HepG2 (cell line): ENCODE results near the gene CPNE1. TPM values are rescaled to one million over a fixed set of nuclear protein-coding genes. Genes with fewer than 3 reads are reported as not detected.
A peak's percentile ranks its signal among the peaks of the same experiment; 100 is the strongest.

Source experiments
- ATAC-seq: fragments of 200-7000 bp; cut with Tn5 transposase; 3 replicates; pipeline ENCODE4 v1.9.1; 2020; ENCODE audit warnings: mild to moderate bottlenecking, moderate library complexity
- BruUV-seq: library from RNA; stranded (reverse); fragments of 400-500 nt; replicated peaks from 2 replicates; lab custom pipeline; 2021; lab: Mats Ljungman, UMichigan
- CTCF ChIA-PET: fragments of 300-600 bp; formaldehyde crosslinking; extraction: SDS; loops from one replicate; lab custom pipeline; 2021; ENCODE audit warnings: low total read pairs, inconsistent platforms, low intra/inter-chr PET ratio; lab: Yijun Ruan, JAX
- POLR2A ChIA-PET: fragments of 350-600 bp; sonication (Branson Sonifier 250); formaldehyde crosslinking; loops from one replicate; lab custom pipeline; 2020; ENCODE audit warnings: antibody characterized with exemption, inconsistent platforms; lab: Yijun Ruan, JAX
- DNase-seq: peaks from one replicate; pipeline ENCODE4 v3.0.0-alpha.2; 2015; ENCODE audit warnings: low spot score
- FAIRE-seq: peaks from 3 replicates; lab custom pipeline; 2011; peaks lifted over from hg19 to GRCh38; lab: Jason Lieb, UNC
- H2AFZ ChIP-seq: one replicate; pipeline ENCODE4 v1.6.1; 2011; ENCODE audit warnings: low read length, inconsistent platforms
- H3K27ac ChIP-seq: fragments of 300-600 bp; 3 replicates; pipeline ENCODE4 v1.8.0; 2011; ENCODE audit warnings: mixed run types, mild to moderate bottlenecking, mixed read lengths, low read length, inconsistent platforms; ENCODE audit not compliant: insufficient read depth; ENCODE audit errors: extremely low read length
- H3K27me3 ChIP-seq, 2 experiments: fragments of 200-600 bp in 1 of 2; 2 replicates in 1 of 2; 3 replicates in 1 of 2; pipeline versions ENCODE4 v1.6.0 to v1.8.0; 2011; ENCODE audit warnings: low read length in 2 of 2, mild to moderate bottlenecking in 2 of 2, moderate library complexity in 2 of 2, inconsistent platforms in 1 of 2; ENCODE audit not compliant: insufficient read depth in 2 of 2, control insufficient read depth in 1 of 2
- H3K36me3 ChIP-seq, 2 experiments: fragments of 200-600 bp in 1 of 2; replicated peaks in 1 of 2; 2 replicates in 1 of 2; 3 replicates in 1 of 2; pipeline versions ENCODE4 v1.5.1 to v1.8.0; 2011; ENCODE audit warnings: low read length in 2 of 2, inconsistent platforms in 1 of 2; ENCODE audit not compliant: insufficient read depth in 2 of 2, control insufficient read depth in 1 of 2
- H3K4me1 ChIP-seq: 2 replicates; pipeline ENCODE4 v1.5.1; 2012; ENCODE audit warnings: low read length, inconsistent platforms; ENCODE audit not compliant: insufficient read depth
- H3K4me2 ChIP-seq: 2 replicates; pipeline ENCODE4 v1.6.0; 2011; ENCODE audit warnings: low read depth, low read length, inconsistent platforms
- H3K4me3 ChIP-seq, 3 experiments: fragments of 200-600 bp in 1 of 3; sonication (generic), shearing (Covaris generic) in 1 of 3; replicated peaks in 1 of 3; 2 replicates each; pipeline ENCODE4 v1.5.1; 2011 to 2016; ENCODE audit warnings: low read length in 3 of 3, inconsistent platforms in 2 of 3, low read depth in 2 of 3, mild to moderate bottlenecking in 2 of 3, control low read depth in 1 of 3, mixed read lengths in 1 of 3; ENCODE audit not compliant: insufficient read depth in 1 of 3
- H3K79me2 ChIP-seq: one replicate; pipeline ENCODE4 v1.6.1; 2011; ENCODE audit warnings: low read length, inconsistent platforms; ENCODE audit not compliant: insufficient read depth
- H3K9ac ChIP-seq: 2 replicates; pipeline ENCODE4 v1.6.0; 2011; ENCODE audit warnings: mild to moderate bottlenecking, low read depth, low read length, inconsistent platforms; ENCODE audit not compliant: insufficient read depth
- H3K9me3 ChIP-seq: 2 replicates; pipeline ENCODE4 v1.5.1; 2012; ENCODE audit warnings: mild to moderate bottlenecking, low read length
- H4K20me1 ChIP-seq: 2 replicates; pipeline ENCODE4 v1.6.0; 2011; ENCODE audit warnings: inconsistent platforms, mild to moderate bottlenecking, low read length, moderate library complexity; ENCODE audit not compliant: insufficient read depth
- AGO2 ChIP-seq: fragments of 200-400 bp; formaldehyde crosslinking; optimal IDR thresholded peaks from 2 replicates; pipeline ENCODE3; 2017; ENCODE audit warnings: mild to moderate bottlenecking, low read depth, low read length, moderate library complexity
- PCBP1 ChIP-seq: fragments of 200-400 bp; formaldehyde crosslinking; IDR thresholded peaks from 2 replicates; pipeline ENCODE4 v1.6.1; 2017; ENCODE audit warnings: mild to moderate bottlenecking, low read depth, low read length, borderline replicate concordance
- POLR2A ChIP-seq, 2 experiments: IDR thresholded peaks; 2 replicates each; pipeline ENCODE4 v1.6.1; 2011; ENCODE audit warnings: low read depth in 2 of 2, low read length in 2 of 2, mild to moderate bottlenecking in 1 of 2, moderate library complexity in 1 of 2; ENCODE audit not compliant: insufficient read depth in 1 of 2
- ZBTB8A ChIP-seq: sonication (generic); formaldehyde crosslinking; IDR thresholded peaks from 2 replicates; pipeline ENCODE4 v1.4.0; 2020; ENCODE audit warnings: mild to moderate bottlenecking, low read depth, missing genetic modification reagents, borderline replicate concordance
- ZFP37 ChIP-seq: sonication (generic); formaldehyde crosslinking; IDR thresholded peaks from 2 replicates; pipeline ENCODE4 v1.4.0; 2020; ENCODE audit warnings: missing genetic modification reagents, borderline replicate concordance
- ZNF10 ChIP-seq: sonication (generic); formaldehyde crosslinking; IDR thresholded peaks from 2 replicates; pipeline ENCODE4 v1.4.0; 2020; ENCODE audit warnings: mild to moderate bottlenecking, low read depth, missing genetic modification reagents, borderline replicate concordance
- ZNF343 ChIP-seq: sonication (generic); formaldehyde crosslinking; IDR thresholded peaks from 2 replicates; pipeline ENCODE4 v1.4.0; 2020; ENCODE audit warnings: mild to moderate bottlenecking, missing genetic modification reagents
- whole genome bisulfite sequencing: methylation state at CpG from one replicate; pipeline ENCODE4 v1.1.6; 2017; ENCODE audit warnings: low lambda C conversion rate; 5-methylcytosine and 5-hydroxymethylcytosine counted together
- in situ Hi-C: cut with HindIII; loops from 2 replicates; pipeline ENCODE4 v1.10.0; 2017; ENCODE audit warnings: low pct_unique_long_range_greater_than_20kb; ENCODE audit not compliant: extremely low pct_ligation_motif_present
- intact Hi-C: fragments of 100-400 bp; cut with micrococcal nuclease; formaldehyde crosslinking; loops from one replicate; pipeline ENCODE4 v1.10.0; 2022; ENCODE audit not compliant: unreplicated experiment
- polyA plus RNA-seq, 8 experiments: library from polyadenylated mRNA; depleted of rRNA in 3 of 8; stranded (reverse) in 7 of 8; unstranded in 1 of 8; fragments of >200 nt; fragmentation: Illumina TruSeq in 4 of 8; extraction: Trizol in 4 of 8; gene quantifications; 2 replicates each; pipeline versions ENCODE4 v1.2.1 to v1.2.3, GENCODE V29; 2011 to 2016; ENCODE audit warnings: low read depth in 4 of 8, missing spikeins in 1 of 8, mixed read lengths in 1 of 8; ENCODE audit not compliant: insufficient read depth in 1 of 8
- total RNA-seq, 5 experiments: library from RNA; depleted of rRNA; stranded (reverse); fragments of >200 nt; fragmentation: Illumina TruSeq; extraction: Trizol; gene quantifications; 2 replicates each; pipeline ENCODE4 v1.2.3, GENCODE V29; 2016; ENCODE audit warnings: low read depth in 1 of 5
- TF ChIP-seq, protein P1 (sequence below), 2 experiments: fragments of 450-650 bp in 1 of 2; sonication (generic) in 1 of 2; formaldehyde crosslinking; IDR thresholded peaks; 2 replicates each; pipeline versions ENCODE4 v1.5.0 to v1.8.0; 2020 to 2022; ENCODE audit warnings: mild to moderate bottlenecking in 1 of 2, missing genetic modification reagents in 1 of 2
- TF ChIP-seq, protein P2 (sequence below): sonication (generic); formaldehyde crosslinking; IDR thresholded peaks from one replicate; pipeline ENCODE4 v1.5.1; 2020; ENCODE audit warnings: mild to moderate bottlenecking, missing genetic modification reagents; ENCODE audit errors: not compliant biosample characterization

The CPNE1 gene
- total and polyA plus RNA-seq, 2 of the 13 experiments (the other 11 are each of a cell fraction or from before 2014, with no cell fraction given): 408 to 431 TPM

DNA sequence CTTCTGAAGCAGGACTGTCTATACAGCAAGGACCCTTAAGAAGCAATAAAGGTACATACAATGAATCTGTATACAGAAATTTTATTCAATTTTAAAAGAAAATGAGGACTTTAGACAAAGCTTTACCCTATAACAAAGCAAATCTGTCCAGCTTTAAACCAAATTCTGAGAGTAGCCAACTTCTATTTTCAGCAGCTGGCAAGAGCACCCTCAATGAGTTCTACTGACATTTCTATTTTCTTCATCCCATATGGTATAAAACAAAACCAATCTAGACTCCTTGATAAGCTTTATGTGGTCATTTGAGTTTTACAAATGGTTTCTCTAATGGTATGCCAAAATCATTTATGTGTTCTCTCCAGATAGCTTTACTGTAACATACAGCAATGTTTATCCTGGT, 12.7 kb downstream of the CPNE1 start:
- no peak overlapping the region for H3K4me3 ChIP-seq
- H3K4me1 ChIP-seq: peaks cover 6% of the 10 kb centered on the region; the same call in 1 of the 2 replicates
- H3K9ac ChIP-seq: no peak overlapping the region
- peaks cover 98% of the 10 kb centered on the region for H3K79me2 ChIP-seq
- in situ Hi-C loops (no loop called here), intact Hi-C loops (no loop called here)
- peaks cover 26 to 52% of the 10 kb centered on the region in 2 experiments for H3K36me3 ChIP-seq
- no peak for TF ChIP-seq ZBTB8A
- TF ChIP-seq, protein P1, sequence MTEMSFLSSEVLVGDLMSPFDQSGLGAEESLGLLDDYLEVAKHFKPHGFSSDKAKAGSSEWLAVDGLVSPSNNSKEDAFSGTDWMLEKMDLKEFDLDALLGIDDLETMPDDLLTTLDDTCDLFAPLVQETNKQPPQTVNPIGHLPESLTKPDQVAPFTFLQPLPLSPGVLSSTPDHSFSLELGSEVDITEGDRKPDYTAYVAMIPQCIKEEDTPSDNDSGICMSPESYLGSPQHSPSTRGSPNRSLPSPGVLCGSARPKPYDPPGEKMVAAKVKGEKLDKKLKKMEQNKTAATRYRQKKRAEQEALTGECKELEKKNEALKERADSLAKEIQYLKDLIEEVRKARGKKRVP (CRISPR knock-in tag; IDR thresholded peaks at IDR 0.05): 0 out of 4 replicates have a peak, but pooled peaks of 1 of the 2 experiments have one; percentile 10
- ChIA-PET CTCF (no interaction called here), POLR2A (interaction anchor here (0.7 to 1.2 kb wide), 3 partner anchors 12 to 90 kb away, joined by 3 to 6 read pairs (median 4); partner anchors contain the start of gene RBM39)
- no peak overlapping the region for H3K27ac ChIP-seq
- H3K27me3 ChIP-seq: no peaks in the 10 kb centered on the region
- H4K20me1 ChIP-seq: peaks cover 79% of the 10 kb centered on the region
- ATAC-seq: no peak
- no peak overlapping the region for H3K4me2 ChIP-seq
- H3K9me3 ChIP-seq: peaks cover 6% of the 10 kb centered on the region; the same call in 1 of the 2 replicates
- DNase-seq: no peak
- H2AFZ ChIP-seq: no peak overlapping the region
- FAIRE-seq: no peak
- no TSS peak for BruUV-seq

DNA sequence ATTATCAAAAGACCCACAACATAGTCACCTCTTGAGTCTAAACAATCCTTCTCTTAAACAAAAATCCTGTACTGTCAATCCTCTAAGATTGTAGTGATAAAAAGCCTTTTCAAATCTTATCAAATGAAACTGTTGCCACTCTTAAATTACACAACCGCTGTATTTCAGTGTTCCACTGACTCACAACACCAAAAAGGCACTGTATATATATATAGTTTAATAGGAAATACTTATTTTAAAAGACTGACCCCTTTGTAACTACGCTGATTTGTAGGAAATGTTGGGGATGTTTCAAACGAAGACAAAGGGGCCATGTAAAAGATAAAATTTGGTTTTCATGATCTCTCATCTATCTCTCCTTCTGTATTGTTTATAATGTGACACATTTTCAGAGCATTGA, 14.1 kb downstream of the CPNE1 start:
- WGBS: 95% methylated on average over 3 of the region's 3 CpGs
- BruUV-seq: no TSS peak
- TF ChIP-seq AGO2 (peak; percentile 54), ZNF10 (CRISPR knock-in tag) (no peak), PCBP1 (no peak), ZFP37 (CRISPR knock-in tag) (no peak), POLR2A (IDR thresholded peaks at IDR 0.05; ENCODE audit: insufficient read depth in 1 of 2, low read depth in 2 of 2, low read length in 2 of 2) (no peak), ZNF343 (no peak)
- TF ChIP-seq, protein P2, sequence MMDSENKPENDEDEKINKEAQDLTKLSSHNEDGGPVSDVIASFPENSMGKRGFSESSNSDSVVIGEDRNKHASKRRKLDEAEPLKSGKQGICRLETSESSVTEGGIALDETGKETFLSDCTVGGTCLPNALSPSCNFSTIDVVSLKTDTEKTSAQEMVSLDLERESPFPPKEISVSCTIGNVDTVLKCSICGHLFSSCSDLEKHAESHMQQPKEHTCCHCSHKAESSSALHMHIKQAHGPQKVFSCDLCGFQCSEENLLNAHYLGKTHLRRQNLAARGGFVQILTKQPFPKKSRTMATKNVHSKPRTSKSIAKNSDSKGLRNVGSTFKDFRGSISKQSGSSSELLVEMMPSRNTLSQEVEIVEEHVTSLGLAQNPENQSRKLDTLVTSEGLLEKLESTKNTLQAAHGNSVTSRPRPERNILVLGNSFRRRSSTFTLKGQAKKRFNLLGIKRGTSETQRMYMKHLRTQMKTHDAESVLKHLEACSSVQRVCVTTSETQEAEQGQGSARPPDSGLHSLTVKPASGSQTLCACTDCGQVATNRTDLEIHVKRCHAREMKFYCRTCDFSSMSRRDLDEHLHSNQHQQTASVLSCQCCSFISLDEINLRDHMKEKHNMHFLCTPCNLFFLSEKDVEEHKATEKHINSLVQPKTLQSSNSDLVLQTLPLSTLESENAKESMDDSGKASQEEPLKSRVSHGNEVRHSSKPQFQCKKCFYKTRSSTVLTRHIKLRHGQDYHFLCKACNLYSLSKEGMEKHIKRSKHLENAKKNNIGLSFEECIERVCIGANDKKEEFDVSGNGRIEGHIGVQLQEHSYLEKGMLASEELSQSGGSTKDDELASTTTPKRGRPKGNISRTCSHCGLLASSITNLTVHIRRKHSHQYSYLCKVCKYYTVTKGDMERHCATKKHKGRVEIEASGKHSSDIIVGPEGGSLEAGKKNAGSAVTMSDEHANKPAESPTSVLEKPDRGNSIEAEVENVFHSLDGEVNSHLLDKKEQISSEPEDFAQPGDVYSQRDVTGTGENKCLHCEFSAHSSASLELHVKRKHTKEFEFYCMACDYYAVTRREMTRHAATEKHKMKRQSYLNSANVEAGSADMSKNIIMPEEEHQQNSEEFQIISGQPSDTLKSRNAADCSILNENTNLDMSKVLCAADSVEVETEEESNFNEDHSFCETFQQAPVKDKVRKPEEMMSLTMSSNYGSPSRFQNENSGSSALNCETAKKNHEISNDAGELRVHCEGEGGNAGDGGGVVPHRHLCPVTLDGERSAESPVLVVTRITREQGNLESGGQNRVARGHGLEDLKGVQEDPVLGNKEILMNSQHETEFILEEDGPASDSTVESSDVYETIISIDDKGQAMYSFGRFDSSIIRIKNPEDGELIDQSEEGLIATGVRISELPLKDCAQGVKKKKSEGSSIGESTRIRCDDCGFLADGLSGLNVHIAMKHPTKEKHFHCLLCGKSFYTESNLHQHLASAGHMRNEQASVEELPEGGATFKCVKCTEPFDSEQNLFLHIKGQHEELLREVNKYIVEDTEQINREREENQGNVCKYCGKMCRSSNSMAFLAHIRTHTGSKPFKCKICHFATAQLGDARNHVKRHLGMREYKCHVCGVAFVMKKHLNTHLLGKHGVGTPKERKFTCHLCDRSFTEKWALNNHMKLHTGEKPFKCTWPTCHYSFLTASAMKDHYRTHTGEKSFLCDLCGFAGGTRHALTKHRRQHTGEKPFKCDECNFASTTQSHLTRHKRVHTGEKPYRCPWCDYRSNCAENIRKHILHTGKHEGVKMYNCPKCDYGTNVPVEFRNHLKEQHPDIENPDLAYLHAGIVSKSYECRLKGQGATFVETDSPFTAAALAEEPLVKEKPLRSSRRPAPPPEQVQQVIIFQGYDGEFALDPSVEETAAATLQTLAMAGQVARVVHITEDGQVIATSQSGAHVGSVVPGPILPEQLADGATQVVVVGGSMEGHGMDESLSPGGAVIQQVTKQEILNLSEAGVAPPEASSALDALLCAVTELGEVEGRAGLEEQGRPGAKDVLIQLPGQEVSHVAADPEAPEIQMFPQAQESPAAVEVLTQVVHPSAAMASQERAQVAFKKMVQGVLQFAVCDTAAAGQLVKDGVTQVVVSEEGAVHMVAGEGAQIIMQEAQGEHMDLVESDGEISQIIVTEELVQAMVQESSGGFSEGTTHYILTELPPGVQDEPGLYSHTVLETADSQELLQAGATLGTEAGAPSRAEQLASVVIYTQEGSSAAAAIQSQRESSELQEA (CRISPR knock-in tag): no peak

More for the DNA sequence above, 14.1 kb downstream of the CPNE1 start:
- H3K4me1 ChIP-seq: peaks cover 6% of the 10 kb centered on the region; the same call in 1 of the 2 replicates
- intact Hi-C loops: no loop called here
- no peak for ATAC-seq
- ChIA-PET POLR2A (no interaction called here), CTCF (no interaction called here)
- peaks cover 6% of the 10 kb centered on the region; the same call in 1 of the 2 replicates for H3K9me3 ChIP-seq
- H3K27me3 ChIP-seq: no peaks in the 10 kb centered on the region
- H4K20me1 ChIP-seq: peaks cover 73% of the 10 kb centered on the region
- H3K4me2 ChIP-seq: no peak overlapping the region
- peaks cover 97% of the 10 kb centered on the region for H3K79me2 ChIP-seq
- H3K9ac ChIP-seq: no peak overlapping the region
- H3K27ac ChIP-seq: no peak overlapping the region
- FAIRE-seq: no peak
- no peak overlapping the region for H3K4me3 ChIP-seq
- peaks cover 26 to 47% of the 10 kb centered on the region in 2 experiments for H3K36me3 ChIP-seq
- H2AFZ ChIP-seq: no peak overlapping the region
- in situ Hi-C loops: no loop called here
- no peak for DNase-seq
